Smooth muscle cell (in vitro differentiated cells): ENCODE results near the gene RNPS1. TPM values are rescaled to one million over a fixed set of nuclear protein-coding genes. Genes with fewer than 3 reads are reported as not detected.

Experiments
- DNase-seq: peaks from one replicate; lab custom pipeline; 2025; ENCODE audit not compliant: unreplicated experiment; lab: John Stamatoyannopoulos, UW
- H2AFZ ChIP-seq: fragments of 200-600 bp; sonication (generic); 2 replicates; pipeline ENCODE4 v1.6.0; 2016; ENCODE audit warnings: antibody characterized with exemption, low read depth, mild to moderate bottlenecking
- H3F3A ChIP-seq: fragments of 200-600 bp; sonication (generic); 2 replicates; pipeline ENCODE4 v1.6.0; 2017; ENCODE audit warnings: antibody characterized with exemption, low read depth
- H3K27ac ChIP-seq: fragments of 200-600 bp; sonication (generic); 2 replicates; pipeline ENCODE4 v1.5.1; 2016; ENCODE audit warnings: low read depth, mild to moderate bottlenecking
- H3K27me3 ChIP-seq: fragments of 200-600 bp; sonication (generic); 2 replicates; pipeline ENCODE4 v1.6.1; 2016; ENCODE audit warnings: low read depth, mild to moderate bottlenecking
- H3K36me3 ChIP-seq: fragments of 200-600 bp; sonication (generic); 2 replicates; pipeline ENCODE4 v1.5.1; 2016; ENCODE audit warnings: low read depth
- H3K4me1 ChIP-seq: fragments of 200-600 bp; sonication (generic); 2 replicates; pipeline ENCODE4 v1.5.1; 2016; ENCODE audit warnings: low read depth
- H3K4me2 ChIP-seq: fragments of 200-600 bp; sonication (generic); 2 replicates; pipeline ENCODE4 v1.6.0; 2016; ENCODE audit warnings: mild to moderate bottlenecking
- H3K4me3 ChIP-seq: fragments of 200-600 bp; sonication (generic); 2 replicates; pipeline ENCODE4 v1.5.1; 2016; ENCODE audit warnings: mild to moderate bottlenecking
- H3K79me2 ChIP-seq: fragments of 200-600 bp; sonication (generic); 2 replicates; pipeline ENCODE4 v1.6.0; 2016; ENCODE audit warnings: low read depth, mild to moderate bottlenecking
- H3K9ac ChIP-seq: fragments of 200-600 bp; sonication (generic); 2 replicates; pipeline ENCODE4 v1.6.0; 2016; ENCODE audit warnings: low read depth
- H3K9me3 ChIP-seq: fragments of 200-600 bp; sonication (generic); replicated peaks from 2 replicates; pipeline ENCODE4 v1.5.1; 2016; ENCODE audit warnings: low read depth
- H4K20me1 ChIP-seq: fragments of 200-600 bp; sonication (generic); 2 replicates; pipeline ENCODE4 v1.6.0; 2016; ENCODE audit warnings: low read depth
- CTCF ChIP-seq: fragments of 200-600 bp; sonication (generic); IDR thresholded peaks from 2 replicates; pipeline ENCODE4 v1.5.1; 2017; ENCODE audit warnings: borderline replicate concordance, mild to moderate bottlenecking, antibody characterized with exemption; ENCODE audit not compliant: insufficient read depth, poor library complexity, severe bottlenecking
- WGBS: methylation state at CpG from one replicate; pipeline ENCODE4 v1.1.7; 2016; ENCODE audit warnings: low lambda C conversion rate; 5-methylcytosine and 5-hydroxymethylcytosine counted together
- polyA plus RNA-seq: library from polyadenylated mRNA; unstranded; fragments of >200 nt; fragmentation: Nextera tagmentation; extraction: Ambion mirVana; gene quantifications from 2 replicates; pipeline ENCODE4 v1.2.1, GENCODE V29; 2016
- total RNA-seq: library from RNA; depleted of rRNA; stranded (reverse); fragments of >200 nt; gene quantifications from 2 replicates; pipeline ENCODE4 v1.2.3, GENCODE V29; 2014

Gene RNPS1
- total and polyA plus RNA-seq, 2 experiments from 2014 or later: 87.9 to 192 TPM

GRCh38 chr16:2226245-2226793 is 41.6 kb downstream of the RNPS1 start:
- 78% methylated on average over 9 of the region's 9 CpGs for WGBS
- Histone ChIP-seq H2AFZ (no peak overlapping the region), H3K9ac (no peak overlapping the region), H3K4me3 (no peak overlapping the region), H3K36me3 (no peaks in the 10 kb centered on the region), H3K79me2 (peaks cover 50% of the 10 kb centered on the region), H3K27ac (no peak overlapping the region), H4K20me1 (peaks cover 66% of the 10 kb centered on the region), H3K27me3 (no peaks in the 10 kb centered on the region), H3K4me2 (no peak overlapping the region), H3K4me1 (peaks cover 6% of the 10 kb centered on the region), H3K9me3 (no peaks in the 10 kb centered on the region), H3F3A (no peaks in the 10 kb centered on the region)
- TF ChIP-seq CTCF: no peak
- no peak for DNase-seq

DNA sequence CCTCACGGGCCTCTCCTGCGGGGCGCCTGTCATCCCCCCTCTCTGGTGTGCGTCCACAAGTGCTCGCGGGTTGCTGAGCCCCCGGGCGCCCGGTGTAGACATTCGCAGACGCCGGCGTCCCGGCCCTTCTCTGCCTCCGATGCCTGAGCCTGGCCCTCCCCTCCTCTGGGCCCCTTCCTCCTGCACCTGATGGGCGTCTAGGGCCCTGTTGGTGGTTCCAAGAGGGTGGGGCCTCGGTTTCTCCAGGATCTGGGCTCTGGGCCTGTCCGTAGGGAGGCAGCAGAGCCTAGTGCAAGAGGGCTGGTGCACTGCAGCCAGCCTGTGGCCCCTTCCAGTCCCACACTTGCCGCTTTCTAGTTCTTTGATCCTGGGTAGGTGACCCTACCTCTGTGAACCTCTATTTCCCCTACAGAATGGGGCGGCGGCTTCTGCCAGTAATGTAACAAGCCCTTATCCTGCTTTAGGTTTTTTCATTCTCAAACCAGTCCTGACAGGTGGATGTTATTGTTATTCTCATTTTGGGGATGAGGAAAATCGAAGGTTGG is 43.9 kb downstream of the RNPS1 start:
- Histone ChIP-seq H4K20me1 (peaks cover 44% of the 10 kb centered on the region), H3K36me3 (no peaks in the 10 kb centered on the region), H2AFZ (peak overlapping the region; percentile 84), H3K4me1 (peaks cover 6% of the 10 kb centered on the region), H3K79me2 (peaks cover 50% of the 10 kb centered on the region), H3K9me3 (no peaks in the 10 kb centered on the region), H3K4me2 (peak overlapping the region; percentile 95), H3F3A (no peaks in the 10 kb centered on the region), H3K4me3 (peak overlapping the region; percentile 96), H3K27me3 (no peaks in the 10 kb centered on the region), H3K9ac (peak overlapping the region; percentile 95), H3K27ac (peak overlapping the region; percentile 79)
- WGBS: 10% methylated on average over 21 of the region's 22 CpGs
- peak; percentile 42 for DNase-seq
- TF ChIP-seq CTCF: peak; percentile 5

- Histone ChIP-seq H3K9ac (peak within 1 kb of the TSS; percentile 95), H3K27ac (peak within 1 kb of the TSS; percentile 79), H4K20me1 (peaks cover 38% of the 10 kb centered on the region), H2AFZ (peak within 1 kb of the TSS; percentile 84), H3K36me3 (no peaks in the 10 kb centered on the region), H3K27me3 (no peaks in the 10 kb centered on the region), H3K9me3 (no peaks in the 10 kb centered on the region), H3F3A (no peaks in the 10 kb centered on the region), H3K4me3 (peak within 1 kb of the TSS; percentile 96), H3K4me1 (peaks cover 6% of the 10 kb centered on the region), H3K79me2 (peaks cover 47% of the 10 kb centered on the region), H3K4me2 (peak within 1 kb of the TSS; percentile 95)
- TF ChIP-seq CTCF: no peak
- peak; percentile 94 for DNase-seq
- 1% methylated on average over 74 of the region's 82 CpGs for WGBS
Measured at GRCh38 chr16:2223221-2223941, 44.5 kb downstream of the RNPS1 start, which contains the start of gene E4F1. Gene E4F1, plus strand, starts transcription at chr16:2223591. Its CDS starts 23 bp downstream, at chr16:2223614.
